ENCODE measurements around the gene ACADS.
"Not testable (repeated sequence)": the region's sequence is repeated elsewhere in the genome, so short reads cannot be mapped to it uniquely, and the experiment has no call there.

Gene ACADS

GRCh38 chr12:120702637-120703036, 23.0 kb upstream of the ACADS start:
- DNase-seq, result no peak

GRCh38 chr12:120703311-120703942, 22.2 kb upstream of the ACADS start:
- no peak for DNase-seq

GRCh38 chr12:120705618-120706017, 20.0 kb upstream of the ACADS start:
- no peak for DNase-seq

DNA sequence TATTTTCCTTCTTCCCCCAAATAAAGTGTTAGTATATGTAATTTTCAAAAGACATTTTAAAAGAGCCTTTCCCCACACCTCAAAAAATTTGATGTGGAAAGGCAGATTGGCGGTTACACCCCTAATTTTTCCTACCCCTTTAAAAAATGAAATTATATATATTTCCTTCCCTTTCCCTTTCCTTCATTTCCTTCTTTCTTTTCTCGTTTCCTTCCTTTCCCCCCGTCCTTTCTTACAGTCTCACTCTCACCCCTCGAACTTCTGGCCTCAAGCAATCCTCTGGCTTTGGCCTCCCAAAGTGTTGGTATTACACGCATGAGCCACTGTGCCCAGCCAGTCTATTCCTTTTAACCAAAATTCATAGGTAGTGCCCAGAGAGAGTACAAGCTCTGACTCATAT, 19.6 kb upstream of the ACADS start:
- DNase-seq, result no peak

GRCh38 chr12:120708651-120709050, 17.0 kb upstream of the ACADS start:
- no peak for DNase-seq

- peak; percentile 33 for DNase-seq
These were observed 15.4 kb upstream of the ACADS start, which contains the start of gene UNC119B for GRCh38 chr12:120710031-120710804. Gene UNC119B, plus strand, starts transcription at chr12:120710458. Its CDS starts 17 bp downstream, at chr12:120710475.

- DNase-seq, result peak; percentile 1
These were observed 14.8 kb upstream of the ACADS start for GRCh38 chr12:120710805-120711296.

DNA sequence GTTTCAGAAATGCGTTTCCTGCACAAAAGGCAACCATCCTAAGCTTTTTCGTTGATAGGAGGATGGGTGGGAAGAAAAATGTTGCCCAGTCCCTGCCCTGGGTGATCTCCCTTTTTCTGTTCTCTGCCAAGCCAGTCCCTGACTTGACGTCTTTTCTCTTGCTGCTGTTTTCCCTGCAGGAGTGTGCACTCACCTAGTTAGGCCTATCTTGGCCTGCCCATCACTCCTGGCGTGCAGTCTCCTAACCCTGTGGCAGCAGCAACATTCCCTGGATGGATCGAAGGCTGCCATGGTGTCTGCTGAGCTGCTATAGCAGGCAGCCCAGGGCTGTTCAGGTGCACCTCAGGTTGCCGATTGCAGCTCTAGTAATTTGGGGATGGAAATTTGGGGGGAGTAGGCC, 14.2 kb upstream of the ACADS start:
- DNase-seq, result no peak

- no peak for DNase-seq
These were observed 13.0 kb upstream of the ACADS start for GRCh38 chr12:120712610-120713009.

DNA sequence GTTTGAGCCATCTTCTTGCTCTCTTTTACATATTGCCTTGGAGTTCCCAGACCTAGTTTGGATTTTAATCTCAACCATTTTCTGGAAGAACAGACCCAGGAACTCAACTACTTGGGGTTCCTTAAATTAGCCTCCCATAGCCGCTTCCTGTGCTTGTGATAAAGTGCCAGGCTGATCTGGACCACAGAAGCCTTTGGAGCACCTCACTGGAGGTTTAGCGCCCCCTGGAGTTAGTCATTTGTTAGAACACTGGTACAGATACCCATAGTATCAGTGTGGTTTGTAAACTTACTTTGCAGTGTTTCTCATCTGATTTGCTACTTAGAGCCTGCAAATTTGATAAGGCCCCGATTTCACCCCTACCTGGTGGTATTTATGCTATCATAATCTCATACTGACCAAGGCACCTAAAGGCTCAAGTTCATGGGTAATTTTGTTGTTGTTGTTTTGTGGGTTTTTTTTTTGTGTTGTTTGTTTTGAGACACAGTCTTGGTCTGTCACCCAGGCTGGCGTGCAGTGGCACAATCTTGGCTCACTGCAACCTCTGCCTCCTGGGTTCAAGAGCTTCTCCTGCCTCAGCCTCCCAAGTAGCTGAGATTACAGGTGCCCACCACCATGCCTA, 11.7 kb upstream of the ACADS start:
- DNase-seq, result peak; percentile 64

GRCh38 chr12:120718055-120718454, 7.6 kb upstream of the ACADS start:
- DNase-seq, result no peak

DNA sequence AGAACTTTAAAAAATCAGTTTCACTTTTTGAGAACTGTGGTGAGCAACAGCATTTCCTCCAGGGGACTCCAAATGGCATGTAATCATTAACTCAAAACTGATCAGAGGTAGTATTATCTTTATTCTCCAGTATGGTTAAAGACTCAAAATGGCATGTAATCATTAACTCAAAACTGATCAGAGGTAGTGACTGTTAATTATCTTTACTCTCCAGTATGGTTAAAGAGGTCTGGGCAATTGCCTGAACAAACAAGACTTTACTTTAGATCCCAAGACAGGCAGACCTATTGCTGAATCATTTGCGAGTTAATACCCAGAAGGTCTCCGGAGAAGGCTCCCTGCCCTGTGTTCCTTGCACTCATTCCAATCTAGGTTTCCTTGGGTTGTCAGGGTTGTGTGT, 6.6 kb upstream of the ACADS start:
- no peak for DNase-seq

GRCh38 chr12:120719496-120720233, 6.0 kb upstream of the ACADS start:
- DNase-seq, result no peak

GRCh38 chr12:120720234-120720986, 5.2 kb upstream of the ACADS start:
- peak; percentile 5 for DNase-seq

GRCh38 chr12:120720987-120721801, 4.4 kb upstream of the ACADS start:
- DNase-seq, result no peak

DNA sequence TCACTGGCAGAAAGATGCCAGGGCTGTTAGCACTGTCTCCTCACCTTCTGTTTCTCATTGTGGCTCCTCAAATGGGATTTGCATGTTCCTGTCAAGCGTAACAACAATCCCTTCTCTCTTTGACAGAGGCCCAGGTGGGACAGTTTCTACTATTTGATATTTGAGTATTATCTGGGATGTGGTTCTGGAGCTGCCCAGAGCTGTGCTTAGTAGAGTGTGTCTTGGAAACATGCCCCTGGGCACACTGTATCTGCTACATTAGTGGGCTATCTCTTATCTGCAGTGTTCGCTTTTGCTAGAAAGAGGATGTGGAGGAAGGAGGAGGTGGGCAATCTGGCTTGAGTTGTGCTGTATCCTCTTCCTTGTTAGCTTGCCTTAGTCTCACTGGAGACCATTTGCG, 3.8 kb upstream of the ACADS start:
- DNase-seq, result peak; percentile 16

GRCh38 chr12:120722784-120723183, 2.8 kb upstream of the ACADS start:
- DNase-seq, result no peak

- no peak for DNase-seq
These were observed 906 bp upstream of the ACADS start for GRCh38 chr12:120724720-120725119.

- no peak for DNase-seq
These were observed 421 bp upstream of the ACADS start for GRCh38 chr12:120725151-120725658.

GRCh38 chr12:120726510-120726793, 826 bp downstream of the ACADS start:
- DNase-seq, result no peak

DNA sequence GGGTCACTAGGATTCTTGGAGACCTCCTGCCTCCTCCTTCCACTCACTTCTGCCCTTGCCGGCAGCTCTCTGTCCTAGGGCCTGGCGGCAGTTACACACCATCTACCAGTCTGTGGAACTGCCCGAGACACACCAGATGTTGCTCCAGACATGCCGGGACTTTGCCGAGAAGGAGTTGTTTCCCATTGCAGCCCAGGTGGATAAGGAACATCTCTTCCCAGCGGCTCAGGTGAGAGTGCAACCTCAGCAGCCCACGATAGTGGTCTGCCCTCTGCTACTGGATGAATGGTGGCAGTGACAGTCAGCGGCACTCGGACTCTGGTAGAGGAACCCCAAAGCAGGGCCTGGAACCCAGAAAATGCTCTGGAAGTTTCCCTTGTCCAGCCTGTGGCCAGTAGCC, 1.3 kb downstream of the ACADS start:
- no peak for DNase-seq

DNA sequence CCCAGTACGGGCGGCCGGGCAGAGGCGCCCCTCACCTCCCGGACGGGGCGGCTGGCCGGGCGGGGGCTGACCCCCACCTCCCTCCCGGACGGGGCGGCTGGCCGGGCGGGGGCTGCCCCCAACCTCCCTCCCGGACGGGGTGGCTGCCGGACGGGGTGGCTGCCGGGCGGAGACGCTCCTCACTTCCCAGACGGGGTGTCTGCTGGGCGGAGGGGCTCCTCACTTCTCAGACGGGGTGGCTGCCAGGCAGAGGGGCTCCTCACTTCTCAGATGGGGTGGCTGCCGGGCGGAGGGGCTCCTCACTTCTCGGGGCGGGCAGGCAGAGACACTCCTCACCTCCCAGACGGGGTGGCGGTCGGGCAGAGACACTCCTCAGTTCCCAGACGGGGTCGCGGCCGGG, 6.6 kb downstream of the ACADS start:
- not testable (repeated sequence) for DNase-seq

All from GDM1 (cell line).